GM12878 (cell line): Measurements from ENCODE around the gene HIRA. TPM values are rescaled to one million over a fixed set of nuclear protein-coding genes. Genes with fewer than 3 reads are reported as not detected.

ENCODE experiments used
- ATAC-seq: fragments of 200-7000 bp; cut with Tn5 transposase; 3 replicates; pipeline ENCODE4 v1.9.1; 2020; ENCODE audit warnings: mild to moderate bottlenecking, moderate library complexity
- BruUV-seq: library from RNA; stranded (reverse); fragments of 400-500 nt; replicated peaks from 2 replicates; lab custom pipeline; 2021; lab: Mats Ljungman, UMichigan
- CTCF ChIA-PET: fragments of 300-600 bp; sonication (Branson Sonifier 250); formaldehyde crosslinking; extraction: SDS; loops from one replicate; lab custom pipeline; 2021; ENCODE audit warnings: inconsistent platforms; lab: Yijun Ruan, JAX
- POLR2A ChIA-PET: fragments of 350-600 bp; formaldehyde crosslinking; extraction: SDS; loops from one replicate; lab custom pipeline; 2021; ENCODE audit warnings: inconsistent platforms; lab: Charles Lee
- RAD21 ChIA-PET: fragments of 300-600 bp; sonication (Branson Sonifier 250); formaldehyde crosslinking; loops from one replicate; lab custom pipeline; 2023; ENCODE audit warnings: antibody characterized with exemption; ENCODE audit not compliant: unreplicated experiment; lab: Charles Lee
- SMC1A ChIA-PET: fragments of 300-600 bp; sonication (Branson Sonifier 250); formaldehyde crosslinking; loops from one replicate; lab custom pipeline; 2023; ENCODE audit not compliant: unreplicated experiment, uncharacterized antibody; lab: Charles Lee
- DNase-seq: peaks from one replicate; pipeline ENCODE4 v3.0.0-alpha.2; 2011; ENCODE audit warnings: low read depth, low spot score
- FAIRE-seq: peaks from 3 replicates; lab custom pipeline; 2011; peaks lifted over from hg19 to GRCh38; lab: Jason Lieb, UNC
- H2AFZ ChIP-seq: 2 replicates; pipeline ENCODE4 v1.6.0; 2011; ENCODE audit warnings: low read depth, low read length, control low read depth; ENCODE audit not compliant: control insufficient read depth
- H3K27ac ChIP-seq: 2 replicates; pipeline ENCODE4 v1.5.1; 2011; ENCODE audit warnings: control low read depth; ENCODE audit not compliant: control insufficient read depth, insufficient read depth
- H3K27me3 ChIP-seq, 2 experiments: replicated peaks in 1 of 2; 2 replicates each; pipeline versions ENCODE4 v1.6.0 to v1.6.1; 2011; ENCODE audit warnings: low read length in 1 of 2; ENCODE audit not compliant: control insufficient read depth in 2 of 2, insufficient read depth in 2 of 2
- H3K36me3 ChIP-seq, 2 experiments: 2 replicates each; pipeline ENCODE4 v1.5.1; 2011; ENCODE audit warnings: low read length in 1 of 2; ENCODE audit not compliant: control insufficient read depth in 2 of 2, insufficient read depth in 2 of 2
- H3K4me1 ChIP-seq: 2 replicates; pipeline ENCODE4 v1.6.1; 2011; ENCODE audit warnings: mild to moderate bottlenecking, low read length, moderate library complexity, mixed read lengths; ENCODE audit not compliant: control insufficient read depth, insufficient read depth
- H3K4me2 ChIP-seq: 2 replicates; pipeline ENCODE4 v1.6.0; 2011; ENCODE audit warnings: control low read depth; ENCODE audit not compliant: control insufficient read depth, insufficient read depth
- H3K4me3 ChIP-seq: fragments of 200-600 bp; sonication (generic); 2 replicates; pipeline ENCODE4 v1.5.1; 2016
- H3K79me2 ChIP-seq: 2 replicates; pipeline ENCODE4 v1.6.0; 2011; ENCODE audit warnings: low read length; ENCODE audit not compliant: control insufficient read depth, insufficient read depth
- H3K9ac ChIP-seq: 2 replicates; pipeline ENCODE4 v1.8.0; 2011; ENCODE audit warnings: low read length, control low read depth, mixed read lengths; ENCODE audit not compliant: control insufficient read depth, insufficient read depth
- H3K9me3 ChIP-seq: replicated peaks from 3 replicates; pipeline ENCODE4 v1.5.1; 2011; ENCODE audit warnings: mild to moderate bottlenecking, low read length; ENCODE audit not compliant: control insufficient read depth, insufficient read depth
- H4K20me1 ChIP-seq: 2 replicates; pipeline ENCODE4 v1.6.0; 2011; ENCODE audit not compliant: control insufficient read depth, insufficient read depth
- EGR1 ChIP-seq, 2 experiments: IDR thresholded peaks; 1 replicate in 1 of 2; 2 replicates in 1 of 2; pipeline ENCODE4 v1.6.1; 2011 to 2012; ENCODE audit warnings: low read depth in 2 of 2, low read length in 2 of 2, borderline replicate concordance in 1 of 2, mild to moderate bottlenecking in 1 of 2, moderate library complexity in 1 of 2
- PAX8 ChIP-seq: fragments of 450-650 bp; IDR thresholded peaks from 2 replicates; pipeline ENCODE4 v1.6.1; 2017; ENCODE audit warnings: mild to moderate bottlenecking, moderate library complexity
- PML ChIP-seq: IDR thresholded peaks from 2 replicates; pipeline ENCODE4 v1.6.1; 2012; ENCODE audit warnings: low read length, inconsistent platforms
- RCOR1 ChIP-seq: conservative IDR thresholded peaks from 2 replicates; pipeline ENCODE4 v1.6.1; 2012; ENCODE audit warnings: low read depth, low read length, improper control_type of control experiment
- ZSCAN29 ChIP-seq: fragments of 450-650 bp; IDR thresholded peaks from 2 replicates; pipeline ENCODE4 v1.6.1; 2017; ENCODE audit warnings: mild to moderate bottlenecking, moderate library complexity
- in situ Hi-C: fragments of 300-500 bp; cut with MboI; formaldehyde crosslinking; loops from 9 replicates; pipeline ENCODE4 v1.14.3; 2018; ENCODE audit warnings: mixed read lengths
- intact Hi-C: fragments of 100-400 bp; cut with micrococcal nuclease; formaldehyde crosslinking; loops from one replicate; pipeline ENCODE4 v1.14.2; 2022; ENCODE audit not compliant: unreplicated experiment
- polyA plus RNA-seq, 11 experiments: library from polyadenylated mRNA; depleted of rRNA in 4 of 11; unstranded in 6 of 11; stranded (reverse) in 5 of 11; fragments of >200 nt; fragmentation: Nextera tagmentation in 4 of 11; fragmentation: Illumina TruSeq in 1 of 11; extraction: Ambion mirVana in 4 of 11; extraction: Trizol in 1 of 11; gene quantifications; 1 replicate in 1 of 11; 2 replicates in 10 of 11; pipeline versions ENCODE4 v1.2.1 to v1.2.3, GENCODE V29; 2011 to 2016; ENCODE audit warnings: inconsistent platforms in 2 of 11, missing spikeins in 2 of 11, low read depth in 1 of 11
- total RNA-seq, 4 experiments: library from RNA; depleted of rRNA in 3 of 4; stranded (reverse); fragments of >200 nt in 3 of 4; fragmentation: Illumina TruSeq in 1 of 4; extraction: Trizol in 1 of 4; gene quantifications; 2 replicates each; pipeline versions ENCODE4 v1.2.1 to v1.2.3, GENCODE V29; 2013 to 2021
- TF ChIP-seq, protein P1 (sequence below): fragments of 450-650 bp; formaldehyde crosslinking; IDR thresholded peaks from 2 replicates; pipeline ENCODE4 v1.4.0; 2020; ENCODE audit warnings: mild to moderate bottlenecking, moderate library complexity
- TF ChIP-seq, protein P2 (sequence below): IDR thresholded peaks from 2 replicates; pipeline ENCODE4 v1.6.1; 2012; ENCODE audit warnings: low read depth, low read length, improper control_type of control experiment

The HIRA gene
- total and polyA plus RNA-seq, 10 of the 15 experiments (the other 5 are each of a cell fraction or from before 2014, with no cell fraction given): 0.34 to 32.7 (median 14.5) TPM

DNA sequence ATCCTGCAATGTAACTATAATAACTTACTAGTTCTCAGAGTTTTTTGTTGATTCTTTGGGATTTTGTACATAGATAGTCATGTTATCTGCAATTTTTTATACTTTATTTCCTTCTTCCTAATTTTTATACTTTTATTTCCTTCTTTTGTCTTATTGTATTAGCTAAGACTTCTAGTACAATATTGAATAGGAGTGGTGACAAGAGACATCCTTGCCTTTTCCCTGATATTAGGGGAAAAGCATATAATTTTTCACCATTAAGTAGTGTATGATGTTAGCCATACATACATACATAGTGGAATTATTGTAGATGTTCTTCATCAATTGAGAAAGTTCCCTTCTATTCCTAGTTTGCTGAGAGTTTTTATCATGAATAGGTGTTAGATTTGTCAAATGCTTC is 112.3 kb downstream of the HIRA start:
- H3K4me1 ChIP-seq: no peaks in the 10 kb centered on the region
- peaks cover 3% of the 10 kb centered on the region; the same call in 1 of the 3 replicates for H3K9me3 ChIP-seq
- H3K27ac ChIP-seq: no peak overlapping the region
- H3K4me3 ChIP-seq: no peak overlapping the region
- H4K20me1 ChIP-seq: no peaks in the 10 kb centered on the region
- no peak overlapping the region for H3K4me2 ChIP-seq
- H3K27me3 ChIP-seq: no peaks in the 10 kb centered on the region
- CTCF ChIA-PET: no interaction called here
- TF ChIP-seq, protein P1, sequence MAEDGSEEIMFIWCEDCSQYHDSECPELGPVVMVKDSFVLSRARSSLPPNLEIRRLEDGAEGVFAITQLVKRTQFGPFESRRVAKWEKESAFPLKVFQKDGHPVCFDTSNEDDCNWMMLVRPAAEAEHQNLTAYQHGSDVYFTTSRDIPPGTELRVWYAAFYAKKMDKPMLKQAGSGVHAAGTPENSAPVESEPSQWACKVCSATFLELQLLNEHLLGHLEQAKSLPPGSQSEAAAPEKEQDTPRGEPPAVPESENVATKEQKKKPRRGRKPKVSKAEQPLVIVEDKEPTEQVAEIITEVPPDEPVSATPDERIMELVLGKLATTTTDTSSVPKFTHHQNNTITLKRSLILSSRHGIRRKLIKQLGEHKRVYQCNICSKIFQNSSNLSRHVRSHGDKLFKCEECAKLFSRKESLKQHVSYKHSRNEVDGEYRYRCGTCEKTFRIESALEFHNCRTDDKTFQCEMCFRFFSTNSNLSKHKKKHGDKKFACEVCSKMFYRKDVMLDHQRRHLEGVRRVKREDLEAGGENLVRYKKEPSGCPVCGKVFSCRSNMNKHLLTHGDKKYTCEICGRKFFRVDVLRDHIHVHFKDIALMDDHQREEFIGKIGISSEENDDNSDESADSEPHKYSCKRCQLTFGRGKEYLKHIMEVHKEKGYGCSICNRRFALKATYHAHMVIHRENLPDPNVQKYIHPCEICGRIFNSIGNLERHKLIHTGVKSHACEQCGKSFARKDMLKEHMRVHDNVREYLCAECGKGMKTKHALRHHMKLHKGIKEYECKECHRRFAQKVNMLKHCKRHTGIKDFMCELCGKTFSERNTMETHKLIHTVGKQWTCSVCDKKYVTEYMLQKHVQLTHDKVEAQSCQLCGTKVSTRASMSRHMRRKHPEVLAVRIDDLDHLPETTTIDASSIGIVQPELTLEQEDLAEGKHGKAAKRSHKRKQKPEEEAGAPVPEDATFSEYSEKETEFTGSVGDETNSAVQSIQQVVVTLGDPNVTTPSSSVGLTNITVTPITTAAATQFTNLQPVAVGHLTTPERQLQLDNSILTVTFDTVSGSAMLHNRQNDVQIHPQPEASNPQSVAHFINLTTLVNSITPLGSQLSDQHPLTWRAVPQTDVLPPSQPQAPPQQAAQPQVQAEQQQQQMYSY: no peak
- TF ChIP-seq ZSCAN29 (no peak), PML (no peak), EGR1 (IDR thresholded peaks at IDR 0.05; ENCODE audit: borderline replicate concordance in 1 of 2, low read depth in 2 of 2, low read length in 2 of 2) (no peak), RCOR1 (no peak), PAX8 (no peak)
- TF ChIP-seq, protein P2, sequence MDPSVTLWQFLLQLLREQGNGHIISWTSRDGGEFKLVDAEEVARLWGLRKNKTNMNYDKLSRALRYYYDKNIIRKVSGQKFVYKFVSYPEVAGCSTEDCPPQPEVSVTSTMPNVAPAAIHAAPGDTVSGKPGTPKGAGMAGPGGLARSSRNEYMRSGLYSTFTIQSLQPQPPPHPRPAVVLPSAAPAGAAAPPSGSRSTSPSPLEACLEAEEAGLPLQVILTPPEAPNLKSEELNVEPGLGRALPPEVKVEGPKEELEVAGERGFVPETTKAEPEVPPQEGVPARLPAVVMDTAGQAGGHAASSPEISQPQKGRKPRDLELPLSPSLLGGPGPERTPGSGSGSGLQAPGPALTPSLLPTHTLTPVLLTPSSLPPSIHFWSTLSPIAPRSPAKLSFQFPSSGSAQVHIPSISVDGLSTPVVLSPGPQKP: no peak
- TF ChIP-seq, all 136 proteins: peak for 0
- ChIA-PET SMC1A (no interaction called here), RAD21 (no interaction called here), POLR2A (no interaction called here)
- intact Hi-C loops (no loop called here), in situ Hi-C loops (no loop called here)
- DNase-seq (no peak), ATAC-seq (no peak), FAIRE-seq (no peak)
- Histone ChIP-seq H3K36me3 (no peaks in the 10 kb centered on the region), H3K9ac (no peak overlapping the region), H3K79me2 (no peaks in the 10 kb centered on the region), H2AFZ (no peak overlapping the region)
- no TSS peak for BruUV-seq
